ENCODE measurements around the gene TERC. TPM values are rescaled to one million over a fixed set of nuclear protein-coding genes. Genes with fewer than 3 reads are reported as not detected.

Gene TERC
- total RNA-seq, 1 experiment from 2014 or later: 47.0 TPM

DNA sequence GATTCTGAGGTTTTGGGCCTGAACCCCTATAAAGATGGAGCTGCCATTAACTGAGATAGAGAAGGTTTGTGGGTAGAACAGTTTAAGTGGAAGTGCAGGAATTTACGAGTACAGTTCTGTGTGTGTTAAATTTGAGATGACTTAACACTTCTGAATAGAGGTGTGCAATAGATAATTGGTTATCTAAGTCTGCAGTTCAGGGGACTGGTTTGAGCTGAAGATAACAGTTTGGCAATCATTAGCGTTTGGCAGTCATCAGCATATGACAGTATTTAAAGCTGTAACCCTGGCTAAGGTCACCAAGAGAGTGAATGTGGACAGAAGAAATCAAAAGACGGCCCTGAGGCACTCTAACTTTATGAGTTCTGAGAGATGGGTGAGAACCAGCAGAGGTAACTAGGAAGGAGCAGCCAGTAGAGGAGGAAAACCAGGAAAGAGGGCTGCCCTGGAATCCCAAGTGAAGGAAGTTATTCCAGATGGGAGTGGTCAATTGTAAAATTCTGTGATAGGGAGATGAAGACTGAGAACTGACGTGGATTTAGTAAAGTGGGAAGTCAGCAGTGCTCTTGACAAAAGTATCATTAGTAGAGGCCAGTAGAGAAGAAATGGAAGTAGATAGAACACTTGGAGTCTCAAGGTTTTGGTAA, 16.5 kb upstream of the TERC start:
- H3K4me3 ChIP-seq (replicated peaks in 1 of 2; ENCODE audit: low read depth in 1 of 2, low read length in 2 of 2): no peak overlapping the region
- peaks cover 32% of the 10 kb centered on the region for H3K79me2 ChIP-seq (ENCODE audit: insufficient read depth, low read length)
- ATAC-seq (no peak), DNase-seq (ENCODE audit: low read depth, low spot score) (no peak)
- ChIA-PET POLR2A (no interaction called here), RAD21 (ENCODE audit: low non-redundant PET in 1 of 2, low total read pairs in 2 of 2, uncharacterized antibody in 2 of 2, unreplicated experiment in 2 of 2) (no interaction called here), CTCF (no interaction called here)
- TF ChIP-seq POLR2A (IDR thresholded peaks at IDR 0.05; ENCODE audit: borderline replicate concordance, extremely low read depth, insufficient read depth, insufficient read length) (no peak), ZFX (IDR thresholded peaks at IDR 0.05) (no peak), YY1 (IDR thresholded peaks at IDR 0.05; ENCODE audit: extremely low read depth, insufficient replicate concordance, low read depth, low read length) (no peak), ATF3 (IDR thresholded peaks at IDR 0.05) (no peak), RAD21 (IDR thresholded peaks at IDR 0.05; ENCODE audit: low read depth) (no peak), POLR2AphosphoS5 (IDR thresholded peaks at IDR 0.05; ENCODE audit: low read depth, low read length) (no peak), TCF7L2 (IDR thresholded peaks at IDR 0.05; ENCODE audit: borderline replicate concordance, extremely low read depth, insufficient read depth, insufficient read length) (no peak), EZH2 (IDR thresholded peaks at IDR 0.05) (no peak), FOSL1 (IDR thresholded peaks at IDR 0.05; ENCODE audit: low read depth) (no peak), ZNF274 (IDR thresholded peaks at IDR 0.05; ENCODE audit: low read depth, low read length) (no peak), EZH2phosphoT487 (IDR thresholded peaks at IDR 0.05; ENCODE audit: borderline replicate concordance) (no peak)
- TF ChIP-seq, protein P1, sequence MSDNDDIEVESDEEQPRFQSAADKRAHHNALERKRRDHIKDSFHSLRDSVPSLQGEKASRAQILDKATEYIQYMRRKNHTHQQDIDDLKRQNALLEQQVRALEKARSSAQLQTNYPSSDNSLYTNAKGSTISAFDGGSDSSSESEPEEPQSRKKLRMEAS (IDR thresholded peaks at IDR 0.05): no peak
- H3K4me1 ChIP-seq (ENCODE audit: control insufficient read depth in 1 of 2, insufficient read depth in 2 of 2, low read length in 2 of 2): no peaks in the 10 kb centered on the region
- BruUV-seq (replicated peaks): no TSS peak
- no peak overlapping the region for H3K27ac ChIP-seq (ENCODE audit: low read depth, low read length)
- H3K9me2 ChIP-seq (ENCODE audit: insufficient read depth): no peaks in the 10 kb centered on the region
- no peak overlapping the region for H3K9ac ChIP-seq (ENCODE audit: low read length)
- H3K9me3 ChIP-seq (ENCODE audit: control insufficient read depth in 1 of 2, insufficient read depth in 1 of 2, low read depth in 1 of 2, low read length in 2 of 2): no peaks in the 10 kb centered on the region
- intact Hi-C loops (cut with micrococcal nuclease): no loop called here
- no peak overlapping the region for H3K4me2 ChIP-seq (ENCODE audit: low read length)
- no peak overlapping the region for H2AFZ ChIP-seq (ENCODE audit: low read depth, low read length, poor library complexity, severe bottlenecking)
- H3K36me3 ChIP-seq (ENCODE audit: control insufficient read depth in 1 of 2, insufficient read depth in 2 of 2, low read length in 2 of 2): peaks cover 49 to 67% of the 10 kb centered on the region in 2 experiments
- no peaks in the 10 kb centered on the region for H4K20me1 ChIP-seq (ENCODE audit: insufficient read depth)
- no peaks in the 10 kb centered on the region for H3K27me3 ChIP-seq (ENCODE audit: insufficient read depth, low read length)
